Pancreas (tissue), 10 donors: ENCODE measurements around the gene TMEM201. TPM values are rescaled to one million over a fixed set of nuclear protein-coding genes. Genes with fewer than 3 reads are reported as not detected.
A peak's percentile ranks its signal among the peaks of the same experiment; 100 is the strongest.

Experiments
- ATAC-seq, 4 donors: fragments of 200-7000 bp; cut with Tn5 transposase; one replicate each; pipeline versions ENCODE4 v1.8.0 to v1.9.1; 2020; ENCODE audit warnings: mild to moderate bottlenecking in 4 of 4, moderate library complexity in 4 of 4
- DNase-seq, 6 donors: peaks; one replicate each; pipeline ENCODE4 v3.0.0-alpha.2; 2020
- FAIRE-seq: peaks from 2 replicates; lab custom pipeline; 2012; peaks lifted over from hg19 to GRCh38; lab: Jason Lieb, UNC
- H3K27ac ChIP-seq, 4 donors: fragments of 200-600 bp; sonication (generic); 1 replicate in 3 of 4; 2 replicates in 1 of 4; pipeline versions ENCODE4 v1.5.0 to v1.8.0; 2020
- H3K27me3 ChIP-seq, 4 donors: fragments of 200-600 bp; one replicate each; pipeline ENCODE4 v1.8.0; 2021
- H3K36me3 ChIP-seq, 3 donors: fragments of 200-600 bp; sonication (generic) in 1 of 3; one replicate each; pipeline versions ENCODE4 v1.5.0 to v1.8.0; 2020 to 2021
- H3K4me1 ChIP-seq, 3 donors: fragments of 200-600 bp; one replicate each; pipeline ENCODE4 v1.8.0; 2021
- H3K4me3 ChIP-seq, 4 donors: fragments of 200-600 bp; sonication (generic) in 2 of 4; one replicate each; pipeline versions ENCODE4 v1.5.0 to v1.8.0; 2020 to 2021
- H3K9me3 ChIP-seq, 4 donors: fragments of 200-600 bp; one replicate each; pipeline ENCODE4 v1.8.0; 2021
- WGBS, 2 donors: extraction: QIAGEN DNeasy Blood & Tissue Kit; methylation state at CpG; one replicate each; pipeline ENCODE4 v1.1.7; 2013; 5-methylcytosine and 5-hydroxymethylcytosine counted together
- intact Hi-C, 3 donors: fragments of 100-400 bp; cut with DNase I; formaldehyde crosslinking; loops; one replicate each; pipeline versions ENCODE4 v1.11.1 to v1.14.2; 2022
- polyA plus RNA-seq, 2 donors: library from polyadenylated mRNA; stranded (reverse); fragments of 200-250 nt; gene quantifications; one replicate each; pipeline ENCODE4 v1.2.3, GENCODE V29; 2013
- total RNA-seq, 6 donors: library from RNA; stranded (reverse); fragmentation: NEBNext Ultra II Directional in 4 of 6; extraction: Animal tissue kit (Norgen Biotek cat#: 25700) in 4 of 6; gene quantifications; one replicate each; pipeline versions ENCODE4 v1.2.1 to v1.2.4, GENCODE V29; 2021 to 2023
- TF ChIP-seq, protein P1 (sequence below), 4 donors: fragments of 200-600 bp; sonication (generic) in 3 of 4; IDR thresholded peaks; one replicate each; pipeline versions ENCODE4 v1.5.0 to v1.8.0; 2021; ENCODE audit warnings: antibody characterized with exemption in 4 of 4
- donor health status: healthy with polysubstance abuse.
- donor health status: DM: no; HTN: no; CAD: no; lungs with moderate emphysema.
- donor health status: DM: no; HTN: no; CAD: no.
- donor health status: control.
- donor health status: control.
- donor health status: Bipolar disorder and iron deficiency.
- donor health status: DM: yes; HTN: yes; CAD: no.
- donor health status: DM: no; HTN: no; CAD: no.
- donor health status: DM: no; HTN: no; CAD: no.
- donor health status: DM: yes; HTN: yes; CAD: no.

TMEM201 gene
- total and polyA plus RNA-seq, 8 donors: 2.9 to 7.2 (median 6.2) TPM

DNA sequence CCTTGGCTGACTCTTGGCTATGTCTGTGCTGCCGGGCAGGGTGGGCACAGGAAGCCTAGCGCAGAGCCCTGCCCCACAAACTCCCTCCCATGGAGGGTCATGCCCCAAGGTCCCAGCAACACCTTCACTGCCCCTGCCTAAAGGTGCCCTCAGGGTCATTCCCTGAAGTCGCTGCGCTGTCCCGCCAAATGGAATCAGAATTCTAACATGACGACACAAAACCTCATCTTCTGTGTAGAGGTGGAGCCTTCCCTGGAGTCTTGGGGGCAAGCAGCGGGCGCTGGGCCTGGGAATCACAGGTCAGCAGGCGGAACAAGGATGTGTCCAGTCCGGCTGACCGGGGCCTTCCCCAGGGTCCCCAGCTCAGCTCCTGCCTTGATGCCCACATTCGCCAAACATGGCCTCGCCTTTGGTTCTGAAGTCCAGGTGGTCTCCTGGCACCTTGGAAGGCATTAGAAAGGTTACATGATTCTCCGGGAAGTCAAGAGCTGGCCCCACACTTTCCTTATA is 17.3 kb downstream of the TMEM201 start:
- H3K4me1 ChIP-seq: no peaks in the 10 kb centered on the region
- DNase-seq (no peak), ATAC-seq (no peak), FAIRE-seq (no peak)
- WGBS, 2 donors: 97 to 99% methylated on average over 14 of the region's 14 CpGs
- H3K9me3 ChIP-seq: no peaks in the 10 kb centered on the region
- H3K4me3 ChIP-seq: no peak overlapping the region
- no peak overlapping the region for H3K27ac ChIP-seq
- H3K27me3 ChIP-seq: no peaks in the 10 kb centered on the region
- intact Hi-C loops: no loop called here
- peaks cover 0 to 17% (median 9%) of the 10 kb centered on the region in 3 donors for H3K36me3 ChIP-seq
- TF ChIP-seq, protein P1, sequence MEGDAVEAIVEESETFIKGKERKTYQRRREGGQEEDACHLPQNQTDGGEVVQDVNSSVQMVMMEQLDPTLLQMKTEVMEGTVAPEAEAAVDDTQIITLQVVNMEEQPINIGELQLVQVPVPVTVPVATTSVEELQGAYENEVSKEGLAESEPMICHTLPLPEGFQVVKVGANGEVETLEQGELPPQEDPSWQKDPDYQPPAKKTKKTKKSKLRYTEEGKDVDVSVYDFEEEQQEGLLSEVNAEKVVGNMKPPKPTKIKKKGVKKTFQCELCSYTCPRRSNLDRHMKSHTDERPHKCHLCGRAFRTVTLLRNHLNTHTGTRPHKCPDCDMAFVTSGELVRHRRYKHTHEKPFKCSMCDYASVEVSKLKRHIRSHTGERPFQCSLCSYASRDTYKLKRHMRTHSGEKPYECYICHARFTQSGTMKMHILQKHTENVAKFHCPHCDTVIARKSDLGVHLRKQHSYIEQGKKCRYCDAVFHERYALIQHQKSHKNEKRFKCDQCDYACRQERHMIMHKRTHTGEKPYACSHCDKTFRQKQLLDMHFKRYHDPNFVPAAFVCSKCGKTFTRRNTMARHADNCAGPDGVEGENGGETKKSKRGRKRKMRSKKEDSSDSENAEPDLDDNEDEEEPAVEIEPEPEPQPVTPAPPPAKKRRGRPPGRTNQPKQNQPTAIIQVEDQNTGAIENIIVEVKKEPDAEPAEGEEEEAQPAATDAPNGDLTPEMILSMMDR (IDR thresholded peaks at IDR 0.05): no peak

DNA sequence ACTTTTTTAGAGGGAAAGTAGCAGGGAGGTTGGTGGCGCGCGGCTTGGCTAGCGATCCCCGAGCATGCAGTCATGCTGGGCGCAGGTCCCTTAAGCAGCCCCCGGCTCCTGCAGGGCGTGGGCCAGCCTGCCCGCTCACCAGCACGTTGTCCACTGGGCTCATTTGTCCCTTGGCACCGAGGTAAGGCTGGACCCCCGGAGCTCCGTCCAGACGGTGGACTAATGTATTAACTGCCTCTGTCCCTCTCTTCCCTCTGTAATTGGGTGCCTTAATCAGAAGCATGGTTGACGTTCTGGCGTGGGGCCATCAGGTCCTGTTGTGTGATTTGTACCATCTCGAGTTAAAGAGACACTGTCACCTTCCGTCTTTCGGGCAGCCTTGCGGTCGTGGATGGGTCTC is 17.7 kb downstream of the TMEM201 start:
- no peaks in the 10 kb centered on the region for H3K27me3 ChIP-seq
- no peak overlapping the region for H3K4me3 ChIP-seq
- ATAC-seq: no peak
- H3K36me3 ChIP-seq: peaks cover 0 to 12% (median 7%) of the 10 kb centered on the region in 3 donors
- peak in 2 of 6 donors; percentile 47 to 56 for DNase-seq
- TF ChIP-seq, protein P1 (IDR thresholded peaks at IDR 0.05): no peak
- intact Hi-C loops: no loop called here
- no peak for FAIRE-seq
- H3K9me3 ChIP-seq: no peaks in the 10 kb centered on the region
- no peaks in the 10 kb centered on the region for H3K4me1 ChIP-seq
- H3K27ac ChIP-seq: no peak overlapping the region
- WGBS, 2 donors: 88% methylated on average over 21 of the region's 21 CpGs

DNA sequence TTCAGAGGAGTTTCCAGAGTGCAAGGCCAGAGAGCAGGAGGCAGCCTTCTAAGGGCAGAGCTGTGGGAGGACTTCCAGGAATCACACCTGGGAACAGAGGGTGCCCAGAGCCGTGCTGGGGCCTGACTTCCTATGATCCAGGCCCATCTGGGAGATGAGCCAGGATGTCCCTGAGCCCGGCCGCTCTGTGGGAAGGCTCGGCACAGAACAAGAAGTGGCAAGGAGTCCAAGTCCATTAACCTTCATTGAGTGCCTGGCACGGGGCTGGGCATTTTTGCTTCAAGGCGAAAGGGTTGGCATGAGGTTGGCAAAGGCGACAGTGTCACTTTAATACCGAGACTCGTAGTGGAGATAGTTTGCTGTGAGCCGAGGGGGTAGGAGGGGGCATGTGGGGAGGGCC is 18.2 kb downstream of the TMEM201 start:
- WGBS, 2 donors: 71 to 72% methylated on average over 10 of the region's 10 CpGs
- TF ChIP-seq, protein P1 (IDR thresholded peaks at IDR 0.05): no peak
- Histone ChIP-seq H3K9me3 (no peaks in the 10 kb centered on the region), H3K27me3 (no peaks in the 10 kb centered on the region), H3K4me3 (no peak overlapping the region), H3K27ac (no peak overlapping the region), H3K36me3 (peaks cover 0 to 7% (median 3%) of the 10 kb centered on the region in 3 donors), H3K4me1 (no peaks in the 10 kb centered on the region)
- intact Hi-C loops: no loop called here
- ATAC-seq (no peak), FAIRE-seq (no peak), DNase-seq (no peak)

DNA sequence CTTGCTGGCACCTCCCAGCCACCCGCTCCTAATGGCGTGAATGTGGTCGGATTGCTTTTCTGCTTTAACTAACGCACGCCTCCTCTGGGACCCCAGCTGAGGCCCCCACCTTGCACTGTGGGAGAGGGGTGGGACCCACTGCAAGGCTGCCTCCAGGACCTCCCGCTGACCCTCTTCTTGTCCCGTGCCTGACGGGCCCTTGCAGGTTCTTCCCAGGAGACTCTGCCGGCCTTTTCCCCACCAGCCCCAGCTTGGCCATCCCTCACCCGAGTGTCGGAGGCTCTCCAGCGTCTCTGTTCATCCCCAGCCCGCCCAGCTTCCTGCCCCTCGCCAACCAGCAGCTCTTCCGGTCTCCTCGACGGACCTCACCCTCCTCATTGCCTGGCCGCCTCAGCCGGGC is 18.6 kb downstream of the TMEM201 start:
- 91 to 92% methylated on average over 19 of the region's 19 CpGs for WGBS, 2 donors
- peaks cover 0 to 3% (median 3%) of the 10 kb centered on the region in 3 donors for H3K36me3 ChIP-seq
- intact Hi-C loops: no loop called here
- H3K27me3 ChIP-seq: no peaks in the 10 kb centered on the region
- DNase-seq (peak in 1 of 6 donors; percentile 44), ATAC-seq (no peak), FAIRE-seq (no peak)
- no peak overlapping the region for H3K4me3 ChIP-seq
- H3K9me3 ChIP-seq: no peaks in the 10 kb centered on the region
- TF ChIP-seq, protein P1 (IDR thresholded peaks at IDR 0.05): no peak
- H3K27ac ChIP-seq: no peak overlapping the region
- H3K4me1 ChIP-seq: no peaks in the 10 kb centered on the region

DNA sequence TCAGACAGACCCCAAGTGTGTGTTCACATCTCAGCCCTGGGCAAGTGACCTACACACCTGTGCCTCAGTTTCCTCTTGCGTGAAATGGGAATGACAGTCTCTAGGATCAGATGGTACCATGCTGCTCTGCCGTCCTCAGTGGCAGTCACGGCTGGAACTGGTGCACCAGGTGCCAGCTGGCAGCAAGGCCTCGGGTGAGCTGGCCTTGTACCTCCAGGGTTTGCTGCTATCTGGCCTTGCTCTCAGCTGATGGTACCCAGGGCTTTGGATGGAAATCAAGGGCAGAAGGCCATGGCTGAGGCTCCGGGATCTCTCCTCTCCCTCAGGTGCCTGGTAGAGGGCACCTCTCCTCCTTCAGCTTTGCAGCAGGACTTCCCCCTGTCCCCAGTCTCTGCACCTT is 21.3 kb downstream of the TMEM201 start:
- H3K27ac ChIP-seq: no peak overlapping the region
- H3K4me3 ChIP-seq: no peak overlapping the region
- H3K27me3 ChIP-seq: no peaks in the 10 kb centered on the region
- TF ChIP-seq, protein P1 (IDR thresholded peaks at IDR 0.05): no peak
- no peaks in the 10 kb centered on the region for H3K9me3 ChIP-seq
- intact Hi-C loops: no loop called here
- H3K36me3 ChIP-seq: no peaks in the 10 kb centered on the region
- DNase-seq (no peak), FAIRE-seq (no peak), ATAC-seq (no peak)
- WGBS, 2 donors: 57 to 74% methylated on average over 5 of the region's 5 CpGs
- no peaks in the 10 kb centered on the region for H3K4me1 ChIP-seq
